ENCODE measurements around the gene SPOPL. TPM values are rescaled to one million over a fixed set of nuclear protein-coding genes. Genes with fewer than 3 reads are reported as not detected.

SPOPL gene
- total RNA-seq, 1 experiment from 2014 or later, result 21.0 TPM

GRCh38 chr2:138514173-138514572, 12.6 kb downstream of the SPOPL start:
- H2AFZ ChIP-seq, result no peak overlapping the region
- no peaks in the 10 kb centered on the region for H3K27me3 ChIP-seq (ENCODE audit: insufficient read depth, low read depth)
- H4K20me1 ChIP-seq (ENCODE audit: insufficient read depth), result peaks cover 3% of the 10 kb centered on the region; the same call in 1 of the 2 replicates
- H3K4me1 ChIP-seq (replicated peaks; ENCODE audit: insufficient read depth), result peaks cover 10% of the 10 kb centered on the region; the same call in 1 of the 2 replicates
- no peak overlapping the region for H3K4me3 ChIP-seq
- DNase-seq, result no peak
- BruUV-seq (replicated peaks), result no TSS peak
- H3K36me3 ChIP-seq (ENCODE audit: low read depth), result peaks cover 5% of the 10 kb centered on the region; the same call in 1 of the 2 replicates
- no peak for TF ChIP-seq EZH2 (IDR thresholded peaks at IDR 0.05; ENCODE audit: low read depth)
- TF ChIP-seq CTCF (conservative IDR thresholded peaks at IDR 0.05), result no peak
- H3K9me3 ChIP-seq (ENCODE audit: insufficient read depth, low read depth), result no peaks in the 10 kb centered on the region; the same call in 1 of the 2 replicates
- ChIA-PET POLR2A (ENCODE audit: unreplicated experiment) (no interaction called here), CTCF (no interaction called here)
- H3K79me2 ChIP-seq (ENCODE audit: low read depth), result peaks cover 93% of the 10 kb centered on the region
- H3K9me2 ChIP-seq (ENCODE audit: insufficient read depth), result no peaks in the 10 kb centered on the region
- no peak overlapping the region for H3K4me2 ChIP-seq
- 0 out of 2 replicates have a peak, but pooled peaks cover 3% of the 10 kb centered on the region for H3F3A ChIP-seq (ENCODE audit: insufficient read depth, low read depth)
- no peak overlapping the region for H3K27ac ChIP-seq
- intact Hi-C loops (cut with micrococcal nuclease; ENCODE audit: unreplicated experiment), result no loop called here

GRCh38 chr2:138515092-138515491, 13.5 kb downstream of the SPOPL start:
- BruUV-seq (replicated peaks), result no TSS peak
- intact Hi-C loops (cut with micrococcal nuclease; ENCODE audit: unreplicated experiment), result no loop called here
- ChIA-PET CTCF (no interaction called here), POLR2A (ENCODE audit: unreplicated experiment) (no interaction called here)
- H2AFZ ChIP-seq, result no peak overlapping the region
- H3F3A ChIP-seq (ENCODE audit: insufficient read depth, low read depth), result 0 out of 2 replicates have a peak, but pooled peaks cover 3% of the 10 kb centered on the region
- H3K4me1 ChIP-seq (replicated peaks; ENCODE audit: insufficient read depth), result peaks cover 10% of the 10 kb centered on the region; the same call in 1 of the 2 replicates
- H3K9me2 ChIP-seq (ENCODE audit: insufficient read depth), result no peaks in the 10 kb centered on the region
- TF ChIP-seq CTCF (conservative IDR thresholded peaks at IDR 0.05), result no peak
- no peak for TF ChIP-seq EZH2 (IDR thresholded peaks at IDR 0.05; ENCODE audit: low read depth)
- DNase-seq, result no peak
- peaks cover 5% of the 10 kb centered on the region; the same call in 1 of the 2 replicates for H4K20me1 ChIP-seq (ENCODE audit: insufficient read depth)
- H3K79me2 ChIP-seq (ENCODE audit: low read depth), result peaks cover 89% of the 10 kb centered on the region
- no peaks in the 10 kb centered on the region for H3K27me3 ChIP-seq (ENCODE audit: insufficient read depth, low read depth)
- H3K36me3 ChIP-seq (ENCODE audit: low read depth), result peaks cover under 1% of the 10 kb centered on the region; the same call in 1 of the 2 replicates
- H3K4me3 ChIP-seq, result no peak overlapping the region
- H3K9me3 ChIP-seq (ENCODE audit: insufficient read depth, low read depth), result no peaks in the 10 kb centered on the region; the same call in 1 of the 2 replicates
- H3K4me2 ChIP-seq, result no peak overlapping the region
- no peak overlapping the region for H3K27ac ChIP-seq

GRCh38 chr2:138516030-138516704, 14.6 kb downstream of the SPOPL start:
- H3K79me2 ChIP-seq (ENCODE audit: low read depth), result peaks cover 88% of the 10 kb centered on the region
- peaks cover 5% of the 10 kb centered on the region; the same call in 1 of the 2 replicates for H4K20me1 ChIP-seq (ENCODE audit: insufficient read depth)
- H3K4me3 ChIP-seq, result no peak overlapping the region
- no peak overlapping the region for H3K4me2 ChIP-seq
- no peak overlapping the region for H2AFZ ChIP-seq
- DNase-seq, result no peak
- POLR2A ChIA-PET (ENCODE audit: unreplicated experiment), result no interaction called here
- CTCF ChIA-PET, result no interaction called here
- TF ChIP-seq CTCF (conservative IDR thresholded peaks at IDR 0.05) (no peak), EZH2 (IDR thresholded peaks at IDR 0.05; ENCODE audit: low read depth) (no peak)
- peaks cover 10% of the 10 kb centered on the region; the same call in 1 of the 2 replicates for H3K4me1 ChIP-seq (replicated peaks; ENCODE audit: insufficient read depth)
- H3K27me3 ChIP-seq (ENCODE audit: insufficient read depth, low read depth), result no peaks in the 10 kb centered on the region
- H3K9me2 ChIP-seq (ENCODE audit: insufficient read depth), result no peaks in the 10 kb centered on the region
- no peaks in the 10 kb centered on the region; the same call in 1 of the 2 replicates for H3K9me3 ChIP-seq (ENCODE audit: insufficient read depth, low read depth)
- BruUV-seq (replicated peaks), result no TSS peak
- no peak overlapping the region for H3K27ac ChIP-seq
- intact Hi-C loops (cut with micrococcal nuclease; ENCODE audit: unreplicated experiment), result no loop called here
- H3F3A ChIP-seq (ENCODE audit: insufficient read depth, low read depth), result 0 out of 2 replicates have a peak, but pooled peaks cover 3% of the 10 kb centered on the region
- H3K36me3 ChIP-seq (ENCODE audit: low read depth), result no peaks in the 10 kb centered on the region

Data from PC-9 (cell line).